Measurements from ENCODE around the gene WNK1. TPM values are rescaled to one million over a fixed set of nuclear protein-coding genes. Genes with fewer than 3 reads are reported as not detected.

WNK1 gene
- total RNA-seq, 4 donors from 2014 or later, result 153 to 220 (median 178) TPM

DNA sequence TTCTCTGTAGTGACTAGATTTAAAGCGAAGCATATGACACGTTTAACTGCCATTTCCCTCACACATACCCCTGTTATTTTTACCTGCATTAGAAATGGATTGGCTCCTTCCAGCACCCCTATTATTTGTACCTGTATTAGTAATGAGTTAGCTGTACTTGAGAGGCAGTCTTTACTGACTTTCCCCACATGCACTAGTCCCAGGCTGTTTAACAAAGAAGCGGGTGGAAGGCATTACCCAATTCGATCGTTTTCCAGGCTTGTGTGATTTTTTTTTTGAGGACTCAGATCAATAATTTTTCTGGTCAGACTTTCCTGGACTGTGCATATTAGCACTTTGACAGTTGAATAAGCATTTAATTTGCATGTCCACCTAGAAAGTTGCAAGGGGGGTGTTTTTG lies 150.7 kb downstream of the WNK1 start:
- Histone ChIP-seq H3K4me3 (no peak overlapping the region), H3K27me3 (no peaks in the 10 kb centered on the region), H3K9me3 (no peaks in the 10 kb centered on the region), H3K36me3 (peaks cover 4 to 96% (median 25%) of the 10 kb centered on the region in 3 donors), H3K4me1 (no peaks in the 10 kb centered on the region), H3K27ac (no peak overlapping the region)
- 70 to 71% methylated on average over 5 of the region's 5 CpGs for WGBS, 2 donors
- no peak for DNase-seq (ENCODE audit: low spot score in 2 of 2)
- TF ChIP-seq POLR2A (IDR thresholded peaks at IDR 0.05) (no peak), EP300 (IDR thresholded peaks at IDR 0.05) (no peak)
- TF ChIP-seq, protein P1, sequence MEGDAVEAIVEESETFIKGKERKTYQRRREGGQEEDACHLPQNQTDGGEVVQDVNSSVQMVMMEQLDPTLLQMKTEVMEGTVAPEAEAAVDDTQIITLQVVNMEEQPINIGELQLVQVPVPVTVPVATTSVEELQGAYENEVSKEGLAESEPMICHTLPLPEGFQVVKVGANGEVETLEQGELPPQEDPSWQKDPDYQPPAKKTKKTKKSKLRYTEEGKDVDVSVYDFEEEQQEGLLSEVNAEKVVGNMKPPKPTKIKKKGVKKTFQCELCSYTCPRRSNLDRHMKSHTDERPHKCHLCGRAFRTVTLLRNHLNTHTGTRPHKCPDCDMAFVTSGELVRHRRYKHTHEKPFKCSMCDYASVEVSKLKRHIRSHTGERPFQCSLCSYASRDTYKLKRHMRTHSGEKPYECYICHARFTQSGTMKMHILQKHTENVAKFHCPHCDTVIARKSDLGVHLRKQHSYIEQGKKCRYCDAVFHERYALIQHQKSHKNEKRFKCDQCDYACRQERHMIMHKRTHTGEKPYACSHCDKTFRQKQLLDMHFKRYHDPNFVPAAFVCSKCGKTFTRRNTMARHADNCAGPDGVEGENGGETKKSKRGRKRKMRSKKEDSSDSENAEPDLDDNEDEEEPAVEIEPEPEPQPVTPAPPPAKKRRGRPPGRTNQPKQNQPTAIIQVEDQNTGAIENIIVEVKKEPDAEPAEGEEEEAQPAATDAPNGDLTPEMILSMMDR (IDR thresholded peaks at IDR 0.05), result no peak

DNA sequence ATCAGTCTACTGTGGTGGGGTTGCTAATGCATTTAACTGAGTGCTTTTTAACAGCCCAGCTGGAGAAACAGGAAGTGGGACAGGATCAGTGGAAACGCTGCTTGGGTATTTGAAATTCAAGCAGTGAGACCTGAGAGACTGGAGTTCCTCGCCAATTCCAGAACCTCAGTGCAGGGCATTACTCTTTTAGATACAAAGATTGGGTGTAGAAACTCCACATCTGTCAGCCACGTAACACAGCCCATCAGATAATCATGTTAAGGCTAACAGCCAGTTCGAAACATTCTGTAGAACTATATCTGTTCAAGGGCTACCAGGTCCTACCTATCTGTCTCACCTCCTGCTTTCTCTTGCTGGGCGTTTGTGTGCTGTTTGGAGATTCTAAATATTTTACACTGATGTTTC lies 151.6 kb downstream of the WNK1 start:
- 64 to 80% methylated on average over 5 of the region's 5 CpGs for WGBS, 2 donors
- TF ChIP-seq POLR2A (IDR thresholded peaks at IDR 0.05) (no peak), EP300 (IDR thresholded peaks at IDR 0.05) (no peak)
- TF ChIP-seq, protein P1 (IDR thresholded peaks at IDR 0.05), result no peak
- peaks cover 4 to 96% (median 30%) of the 10 kb centered on the region in 3 donors for H3K36me3 ChIP-seq

DNA sequence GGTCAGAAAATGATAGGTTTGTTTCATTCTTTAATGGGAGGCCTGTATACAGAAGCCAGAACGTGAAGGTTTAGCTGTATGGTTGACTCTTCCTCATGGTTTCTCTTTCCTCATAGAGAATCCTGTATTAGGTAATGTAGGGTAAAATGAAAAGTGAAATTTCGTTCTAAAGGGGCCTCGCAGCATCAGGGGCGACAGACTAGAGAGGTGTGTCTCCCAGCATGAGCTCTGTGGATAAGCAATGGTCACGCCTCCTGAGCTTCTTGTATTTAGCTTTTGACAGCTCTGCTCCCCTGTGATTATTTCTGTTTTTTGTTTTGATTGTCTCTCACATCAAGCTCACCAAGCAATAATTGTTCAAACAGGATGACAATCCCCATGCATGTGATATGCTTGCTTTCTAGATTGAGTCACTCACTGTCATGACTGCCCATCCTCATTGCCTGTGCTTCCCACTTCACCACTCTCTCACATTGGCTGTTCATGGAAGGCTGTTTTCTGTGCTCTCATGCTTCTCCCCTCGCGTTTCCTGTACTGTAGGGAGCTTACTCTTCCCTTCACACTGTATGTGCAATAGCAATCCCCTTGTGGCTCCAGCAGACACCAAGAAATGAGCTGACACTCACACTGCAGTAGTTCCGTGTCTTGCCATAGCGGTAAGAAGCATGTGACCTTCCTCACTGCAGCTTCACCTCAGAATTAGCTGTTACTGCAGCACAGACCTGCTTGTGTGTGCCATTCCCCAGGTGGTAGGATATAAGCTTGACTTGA lies 153.1 kb downstream of the WNK1 start:
- TF ChIP-seq, protein P1 (IDR thresholded peaks at IDR 0.05), result no peak
- WGBS, 2 donors, result 84 to 89% methylated on average over 9 of the region's 9 CpGs
- no peak overlapping the region for H3K27ac ChIP-seq
- DNase-seq (ENCODE audit: low spot score in 2 of 2), result no peak
- H3K4me1 ChIP-seq, result no peaks in the 10 kb centered on the region
- H3K9me3 ChIP-seq, result no peaks in the 10 kb centered on the region
- no peak overlapping the region for H3K4me3 ChIP-seq
- no peaks in the 10 kb centered on the region for H3K27me3 ChIP-seq
- H3K36me3 ChIP-seq, result peaks cover 4 to 97% (median 29%) of the 10 kb centered on the region in 3 donors

More for the DNA sequence above, 151.6 kb downstream of the WNK1 start:
- Histone ChIP-seq H3K27ac (no peak overlapping the region), H3K27me3 (no peaks in the 10 kb centered on the region), H3K9me3 (no peaks in the 10 kb centered on the region), H3K4me3 (no peak overlapping the region), H3K4me1 (no peaks in the 10 kb centered on the region)
- DNase-seq (ENCODE audit: low spot score in 2 of 2), result no peak

DNA sequence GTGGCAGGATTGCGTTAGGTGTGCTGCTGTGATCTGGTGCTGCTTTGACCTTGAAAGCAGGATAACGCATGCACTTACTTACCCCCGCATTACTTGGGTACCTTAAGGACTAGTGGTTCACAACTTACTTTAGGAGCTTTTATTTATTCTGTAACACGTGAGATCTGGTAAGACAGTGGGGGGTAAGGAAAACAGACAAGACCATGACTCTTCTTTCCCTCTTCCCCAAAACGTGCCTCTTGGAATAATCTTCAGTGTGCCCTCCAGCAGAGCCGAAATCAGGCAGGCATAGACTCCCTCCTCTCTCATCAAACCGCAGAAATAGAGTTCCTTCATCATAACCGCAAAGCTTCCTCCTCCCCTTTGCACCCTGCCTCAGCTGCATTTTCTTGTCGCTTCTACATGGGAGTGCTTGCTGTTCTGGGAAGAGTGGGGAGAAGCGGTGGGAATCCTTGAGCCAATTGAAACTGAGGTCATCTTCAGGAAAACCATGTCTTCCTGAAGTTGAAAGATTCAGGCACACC lies 153.7 kb downstream of the WNK1 start:
- 84 to 86% methylated on average over 10 of the region's 10 CpGs for WGBS, 2 donors
- Histone ChIP-seq H3K36me3 (peaks cover 4 to 96% (median 24%) of the 10 kb centered on the region in 3 donors), H3K27me3 (no peaks in the 10 kb centered on the region)

More for the DNA sequence above, 153.7 kb downstream of the WNK1 start:
- H3K27ac ChIP-seq, result no peak overlapping the region
- TF ChIP-seq POLR2A (IDR thresholded peaks at IDR 0.05) (no peak), EP300 (IDR thresholded peaks at IDR 0.05) (no peak)
- TF ChIP-seq, protein P1 (IDR thresholded peaks at IDR 0.05), result no peak
- no peaks in the 10 kb centered on the region for H3K4me1 ChIP-seq
- H3K9me3 ChIP-seq, result no peaks in the 10 kb centered on the region
- DNase-seq (ENCODE audit: low spot score in 2 of 2), result no peak
- H3K4me3 ChIP-seq, result no peak overlapping the region
